AG04450 (cell line): ENCODE results near the gene EEF2KMT. TPM values are rescaled to one million over a fixed set of nuclear protein-coding genes. Genes with fewer than 3 reads are reported as not detected.

Source experiments
- CTCF ChIA-PET: fragments of 300-600, 350-600 bp; formaldehyde crosslinking; extraction: SDS; loops from one replicate; lab custom pipeline; 2022; ENCODE audit warnings: antibody characterized with exemption, inconsistent platforms; lab: Charles Lee
- POLR2A ChIA-PET: fragments of 350-600 bp; formaldehyde crosslinking; extraction: SDS; loops from one replicate; lab custom pipeline; 2021; ENCODE audit warnings: antibody characterized with exemption, inconsistent platforms; lab: Yijun Ruan, JAX
- DNase-seq: peaks from one replicate; pipeline ENCODE4 v3.0.0-alpha.2; 2011; ENCODE audit warnings: low read depth, low spot score
- H3K27ac ChIP-seq: one replicate; pipeline ENCODE4 v1.5.1; 2012; ENCODE audit warnings: low read depth, low read length, control low read depth
- H3K27me3 ChIP-seq: one replicate; pipeline ENCODE4 v1.6.0; 2012; ENCODE audit warnings: low read length; ENCODE audit not compliant: control insufficient read depth, insufficient read depth
- H3K4me3 ChIP-seq: 2 replicates; pipeline ENCODE4 v1.5.1; 2011; ENCODE audit warnings: mild to moderate bottlenecking, low read depth, low read length, control low read depth
- H3K9me3 ChIP-seq: 2 replicates; pipeline ENCODE4 v1.5.1; 2012; ENCODE audit warnings: low read length; ENCODE audit not compliant: control insufficient read depth, insufficient read depth
- polyA plus RNA-seq: library from polyadenylated mRNA; depleted of rRNA; stranded (reverse); fragments of >200 nt; gene quantifications from 2 replicates; pipeline ENCODE4 v1.2.3, GENCODE V29; 2011
- TF ChIP-seq, protein P1 (sequence below): IDR thresholded peaks from 2 replicates; pipeline ENCODE4 v1.5.1; 2011; ENCODE audit warnings: low read depth, low read length, control low read depth, inconsistent platforms

EEF2KMT gene
- polyA plus RNA-seq, 1 experiment = 6.1 TPM

GRCh38 chr16:5059386-5060072, 38.1 kb downstream of the EEF2KMT start:
- H3K27ac ChIP-seq = no peak overlapping the region
- TF ChIP-seq, protein P1, sequence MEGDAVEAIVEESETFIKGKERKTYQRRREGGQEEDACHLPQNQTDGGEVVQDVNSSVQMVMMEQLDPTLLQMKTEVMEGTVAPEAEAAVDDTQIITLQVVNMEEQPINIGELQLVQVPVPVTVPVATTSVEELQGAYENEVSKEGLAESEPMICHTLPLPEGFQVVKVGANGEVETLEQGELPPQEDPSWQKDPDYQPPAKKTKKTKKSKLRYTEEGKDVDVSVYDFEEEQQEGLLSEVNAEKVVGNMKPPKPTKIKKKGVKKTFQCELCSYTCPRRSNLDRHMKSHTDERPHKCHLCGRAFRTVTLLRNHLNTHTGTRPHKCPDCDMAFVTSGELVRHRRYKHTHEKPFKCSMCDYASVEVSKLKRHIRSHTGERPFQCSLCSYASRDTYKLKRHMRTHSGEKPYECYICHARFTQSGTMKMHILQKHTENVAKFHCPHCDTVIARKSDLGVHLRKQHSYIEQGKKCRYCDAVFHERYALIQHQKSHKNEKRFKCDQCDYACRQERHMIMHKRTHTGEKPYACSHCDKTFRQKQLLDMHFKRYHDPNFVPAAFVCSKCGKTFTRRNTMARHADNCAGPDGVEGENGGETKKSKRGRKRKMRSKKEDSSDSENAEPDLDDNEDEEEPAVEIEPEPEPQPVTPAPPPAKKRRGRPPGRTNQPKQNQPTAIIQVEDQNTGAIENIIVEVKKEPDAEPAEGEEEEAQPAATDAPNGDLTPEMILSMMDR = no peak
- DNase-seq = no peak
- no peak overlapping the region for H3K4me3 ChIP-seq
- POLR2A ChIA-PET = no interaction called here
- CTCF ChIA-PET = no interaction called here
- H3K27me3 ChIP-seq = peaks cover 19% of the 10 kb centered on the region
- H3K9me3 ChIP-seq = no peaks in the 10 kb centered on the region

- DNase-seq = no peak
- Histone ChIP-seq H3K4me3 (no peak overlapping the region), H3K27me3 (peaks cover 19% of the 10 kb centered on the region), H3K27ac (no peak overlapping the region), H3K9me3 (no peaks in the 10 kb centered on the region)
- CTCF ChIA-PET = interaction anchor here (0.6 to 0.7 kb wide), 2 partner anchors 23 to 24 kb away, joined by 3 read pairs; no protein-coding TSS in a partner anchor
- POLR2A ChIA-PET = interaction anchor here (0.8 kb wide), 1 partner anchor 13 kb away, joined by 3 read pairs; the partner anchor contains the start of gene ALG1
- TF ChIP-seq, protein P1 = peak; percentile 48
These were observed 39.1 kb downstream of the EEF2KMT start for GRCh38 chr16:5058476-5058875.

GRCh38 chr16:5056352-5056751, 41.2 kb downstream of the EEF2KMT start:
- ChIA-PET POLR2A (no interaction called here), CTCF (interaction anchor here (2.1 kb wide), 1 partner anchor 36 kb away, joined by 8 read pairs; no protein-coding TSS in a partner anchor)
- Histone ChIP-seq H3K9me3 (no peaks in the 10 kb centered on the region), H3K27me3 (peaks cover 8% of the 10 kb centered on the region), H3K4me3 (no peak overlapping the region), H3K27ac (no peak overlapping the region)
- DNase-seq = no peak
- TF ChIP-seq, protein P1 = peak; percentile 52

GRCh38 chr16:5054876-5055865, 42.4 kb downstream of the EEF2KMT start:
- TF ChIP-seq, protein P1 = no peak
- no peak for DNase-seq
- no peak overlapping the region for H3K27ac ChIP-seq
- H3K27me3 ChIP-seq = peaks cover 7% of the 10 kb centered on the region
- POLR2A ChIA-PET = interaction anchor here (0.7 kb wide), 2 partner anchors 37 to 227 kb away, joined by 3 to 5 read pairs; no protein-coding TSS in a partner anchor
- no peak overlapping the region for H3K4me3 ChIP-seq
- CTCF ChIA-PET = interaction anchor here (2.1 kb wide), 1 partner anchor 37 kb away, joined by 8 read pairs; no protein-coding TSS in a partner anchor
- no peaks in the 10 kb centered on the region for H3K9me3 ChIP-seq
